ENCODE results near the gene ERCC2.

Gene ERCC2

DNA sequence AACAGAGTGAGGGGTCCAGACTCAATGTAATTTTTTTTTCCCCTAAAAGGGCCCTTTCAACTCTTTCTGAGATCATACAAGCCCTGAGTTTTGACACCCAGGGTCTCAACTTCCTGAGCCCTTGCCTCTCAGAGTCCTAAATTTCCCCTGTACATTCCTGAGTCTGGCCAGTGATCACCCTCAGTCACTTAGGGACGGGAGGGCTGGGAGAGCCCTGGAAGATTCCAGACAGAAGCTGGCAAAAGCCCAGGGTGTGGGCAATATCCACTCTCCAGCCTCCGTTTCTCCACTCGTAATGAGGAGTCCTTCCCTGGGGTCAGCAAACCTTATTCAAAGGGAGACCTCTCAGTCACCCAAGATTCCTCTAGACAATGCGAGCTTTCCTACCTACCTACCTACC lies 32.9 kb upstream of the ERCC2 start:
- H3K4me3 ChIP-seq (ENCODE audit: low read length) = no peak overlapping the region
- no peak for DNase-seq (ENCODE audit: low read depth, low spot score)

DNA sequence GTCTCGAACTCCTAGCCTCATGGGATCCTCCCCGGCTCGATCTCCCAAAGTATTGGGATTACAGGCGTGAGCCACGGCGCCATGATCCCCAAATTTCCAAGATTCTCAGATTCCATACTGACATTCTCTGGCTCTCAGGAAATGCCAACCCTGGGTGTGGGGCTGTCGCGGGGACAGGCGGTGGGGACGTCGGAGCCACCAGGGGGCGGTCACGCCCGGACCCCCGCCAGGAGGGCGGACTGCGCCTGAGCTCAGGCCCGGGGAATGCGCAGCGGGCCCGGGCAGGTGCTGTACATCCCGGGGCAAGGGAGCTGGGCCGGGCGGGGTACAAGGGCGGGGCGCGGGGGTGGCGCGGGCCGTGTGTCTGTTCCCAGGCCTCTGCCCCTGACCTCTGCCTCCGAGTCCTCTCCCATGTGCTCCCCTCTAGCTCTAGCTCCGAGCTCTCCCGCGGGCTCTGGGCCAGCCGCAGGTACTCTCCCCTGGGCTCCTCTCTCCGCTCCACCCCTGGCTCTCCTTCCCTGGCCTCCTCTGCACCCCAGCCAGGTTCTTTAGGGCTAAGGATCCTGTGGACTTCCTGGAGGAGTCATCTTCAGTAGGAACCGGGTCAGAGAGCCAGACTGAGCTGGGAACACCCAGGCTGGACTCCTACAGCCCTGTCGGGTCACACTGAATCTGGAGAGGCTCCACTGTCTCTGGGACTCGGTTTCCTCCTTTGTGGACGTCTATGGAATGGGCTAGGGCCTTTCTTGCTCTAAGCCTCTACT lies 32.1 kb upstream of the ERCC2 start:
- no peak for DNase-seq (ENCODE audit: low read depth, low spot score)
- no peak overlapping the region for H3K4me3 ChIP-seq (ENCODE audit: low read length)

DNA sequence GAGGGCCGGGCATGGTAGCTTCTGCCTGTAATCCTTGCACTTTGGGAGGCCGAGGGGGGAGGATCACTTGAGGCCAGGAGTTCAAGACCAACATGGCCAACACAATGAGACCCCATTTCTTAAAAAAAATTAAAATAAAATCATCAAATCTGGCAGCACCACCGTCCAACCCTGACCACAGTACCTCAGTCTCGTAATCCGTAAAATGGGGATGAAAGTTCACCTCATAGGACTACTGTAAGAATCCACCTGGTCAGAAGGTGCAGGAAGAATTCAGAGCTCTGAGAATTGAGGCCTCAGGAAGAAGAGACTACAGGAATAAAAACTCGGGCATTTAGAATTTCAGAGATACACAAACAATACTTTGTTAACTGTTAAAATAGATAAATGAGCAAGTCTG lies 31.4 kb upstream of the ERCC2 start:
- no peak overlapping the region for H3K4me3 ChIP-seq (ENCODE audit: low read length)

DNA sequence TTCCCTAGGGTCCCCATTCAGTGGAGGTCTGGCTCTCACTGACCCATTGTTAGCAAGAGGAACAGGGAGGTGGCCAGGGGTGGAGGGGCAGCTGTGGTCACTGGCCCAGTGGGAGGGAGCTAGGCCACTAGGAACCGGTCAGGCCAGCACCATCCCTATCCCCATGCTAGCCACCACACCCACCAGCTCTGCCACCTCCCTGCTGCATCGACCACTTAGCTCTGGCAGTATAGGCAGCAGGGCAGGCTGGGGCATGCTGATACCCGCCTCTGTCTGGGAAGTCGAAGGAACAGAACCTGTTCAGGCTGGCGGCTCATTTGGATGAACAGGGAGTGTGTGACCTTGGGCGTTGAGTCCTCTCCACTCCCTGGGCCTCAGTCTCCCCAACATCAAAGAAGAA lies 29.8 kb upstream of the ERCC2 start:
- no peak for DNase-seq (ENCODE audit: low read depth, low spot score)
- H3K4me3 ChIP-seq (ENCODE audit: low read length) = no peak overlapping the region

More for the DNA sequence above, 31.4 kb upstream of the ERCC2 start:
- DNase-seq (ENCODE audit: low read depth, low spot score) = no peak

DNA sequence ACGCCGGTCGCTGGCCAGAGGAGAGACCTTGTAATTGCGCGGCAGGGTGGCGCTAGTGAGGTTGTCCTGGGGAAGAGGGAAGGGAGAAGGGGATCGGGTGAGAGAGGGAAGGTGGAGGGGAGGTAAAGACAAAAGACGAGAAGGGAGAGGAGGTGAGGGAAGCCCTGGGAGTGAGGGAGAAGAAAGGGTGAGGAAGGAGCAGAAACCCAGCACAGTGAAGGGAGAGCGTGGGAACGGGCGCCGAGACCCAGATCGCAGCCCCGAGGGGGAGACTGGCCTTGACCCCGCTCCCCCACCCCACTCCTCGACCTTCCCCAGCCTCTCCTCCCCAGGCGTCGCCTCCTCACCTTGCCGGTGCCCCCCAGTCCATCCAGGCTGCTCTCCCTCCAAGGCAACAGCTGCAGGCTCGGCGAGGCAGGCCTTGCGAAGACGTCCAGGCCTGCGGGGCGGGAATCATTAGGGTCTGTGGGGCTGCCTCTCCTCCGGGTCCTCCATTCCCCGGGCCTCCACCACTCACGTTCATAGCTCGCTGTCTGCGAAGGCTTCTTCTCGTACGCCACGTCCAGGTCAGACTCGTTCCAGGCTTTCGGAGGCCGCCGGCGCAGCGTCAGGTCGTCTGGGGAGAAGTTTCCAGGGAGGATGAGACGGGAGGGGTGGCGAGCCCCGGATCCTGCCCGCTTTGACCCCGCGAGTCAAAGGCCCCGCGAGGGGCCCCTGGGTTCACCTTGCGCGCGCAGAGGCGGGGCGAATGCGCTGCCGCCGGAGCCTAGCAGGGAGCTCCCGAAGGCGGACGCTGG lies 25.6 kb upstream of the ERCC2 start:
- DNase-seq (ENCODE audit: low read depth, low spot score) = no peak
- H3K4me3 ChIP-seq (ENCODE audit: low read length) = no peak overlapping the region

DNA sequence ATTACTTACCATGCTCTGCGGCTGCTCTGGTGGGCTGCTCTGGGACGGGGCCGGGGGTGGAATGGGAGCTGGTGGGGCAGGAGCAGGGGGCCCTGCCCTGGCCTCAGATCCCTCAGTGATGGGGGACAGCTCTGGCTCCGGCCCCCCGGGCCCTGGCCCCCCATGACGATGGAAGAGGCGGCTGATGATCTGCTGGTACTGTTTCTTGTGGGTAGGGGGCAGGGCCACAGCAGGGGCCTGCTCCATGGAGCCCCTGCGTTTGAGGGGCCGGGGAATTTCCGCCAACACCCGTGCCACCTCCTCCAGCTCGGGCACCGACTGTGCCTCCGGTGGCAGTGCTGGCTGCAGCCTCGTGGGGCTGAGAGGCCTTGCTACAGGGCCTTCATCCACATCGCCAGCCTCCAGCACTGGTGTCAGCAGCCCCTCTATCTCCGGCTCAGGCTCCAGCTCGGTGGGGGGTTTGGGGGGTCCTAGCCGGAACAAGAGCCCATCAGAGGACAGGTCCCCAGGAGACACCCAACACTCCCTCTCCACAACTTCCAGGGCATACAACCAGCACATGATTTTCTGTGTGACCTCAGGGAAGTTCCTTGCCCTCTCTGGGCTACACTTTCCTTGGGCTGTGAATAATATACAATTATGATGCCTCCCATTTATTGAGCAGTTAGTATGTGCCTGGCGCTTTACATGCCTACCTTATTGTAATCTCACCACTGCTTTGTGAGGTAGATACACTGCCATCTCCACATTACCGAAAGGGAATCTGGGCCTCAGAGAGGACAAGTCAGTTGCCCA lies 21.7 kb upstream of the ERCC2 start:
- H3K4me3 ChIP-seq (ENCODE audit: low read length) = no peak overlapping the region
- no peak for DNase-seq (ENCODE audit: low read depth, low spot score)

DNA sequence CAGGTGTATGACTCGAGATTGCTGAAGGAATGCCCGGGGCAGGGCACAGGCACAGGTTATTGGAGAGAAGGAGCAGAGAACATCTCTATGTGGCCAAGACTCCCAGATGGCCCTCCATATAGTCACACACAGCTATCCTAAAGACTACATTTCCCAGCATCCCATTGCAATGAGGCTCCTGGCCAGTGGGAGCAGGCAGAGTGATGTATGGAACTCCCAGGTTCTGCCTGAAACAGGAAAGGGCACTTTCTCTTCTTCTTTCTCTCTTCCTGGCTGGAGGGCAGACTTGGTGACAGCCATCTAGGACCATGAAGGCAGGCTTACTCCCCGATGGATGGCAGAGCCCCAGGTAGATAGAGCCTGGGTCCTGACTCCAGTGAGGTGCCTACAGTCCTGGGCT lies 21.0 kb upstream of the ERCC2 start:
- H3K4me3 ChIP-seq (ENCODE audit: low read length) = no peak overlapping the region
- DNase-seq (ENCODE audit: low read depth, low spot score) = no peak

DNA sequence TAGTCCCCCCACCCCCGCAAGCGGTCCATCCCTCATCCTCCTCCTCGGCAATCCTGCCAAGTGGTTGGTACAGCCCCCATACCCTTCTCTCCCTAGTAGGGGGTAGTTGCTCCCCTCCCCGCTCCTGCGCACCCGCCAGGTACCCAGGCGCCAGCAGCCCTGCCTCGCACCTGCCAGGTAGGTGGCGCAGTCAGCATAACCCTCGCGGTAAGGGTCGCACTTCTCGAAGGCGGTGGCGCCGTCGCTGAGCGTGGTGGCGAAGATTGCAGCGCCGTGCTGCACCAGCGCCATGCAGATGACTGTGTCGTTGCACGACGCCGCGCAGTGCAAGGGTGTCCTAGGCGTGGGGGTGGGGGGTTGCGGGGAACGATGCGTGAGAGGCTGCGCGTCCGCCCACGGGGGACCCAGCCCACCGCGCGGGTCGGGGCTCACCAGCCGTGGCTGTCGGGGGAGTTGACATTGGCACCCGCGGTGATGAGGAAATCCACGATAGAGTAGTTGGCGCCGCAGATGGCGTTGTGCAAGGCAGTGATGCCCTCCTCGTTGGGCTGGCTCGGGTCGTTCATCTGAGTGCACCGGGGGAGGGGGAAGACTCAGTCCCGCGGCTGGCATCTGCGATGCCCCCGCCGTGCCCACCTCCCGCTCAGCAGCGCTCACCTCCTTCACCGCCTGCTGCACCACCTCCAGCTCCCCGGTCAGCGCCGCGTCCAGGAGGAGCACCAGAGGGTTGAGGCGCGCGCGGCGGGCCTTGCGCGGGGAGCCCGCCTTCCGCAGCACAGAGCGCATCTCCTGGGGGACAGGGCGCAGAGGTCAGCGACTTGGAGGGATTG lies 15.2 kb upstream of the ERCC2 start:
- H3K4me3 ChIP-seq (ENCODE audit: low read length) = no peak overlapping the region
- DNase-seq (ENCODE audit: low read depth, low spot score) = no peak

DNA sequence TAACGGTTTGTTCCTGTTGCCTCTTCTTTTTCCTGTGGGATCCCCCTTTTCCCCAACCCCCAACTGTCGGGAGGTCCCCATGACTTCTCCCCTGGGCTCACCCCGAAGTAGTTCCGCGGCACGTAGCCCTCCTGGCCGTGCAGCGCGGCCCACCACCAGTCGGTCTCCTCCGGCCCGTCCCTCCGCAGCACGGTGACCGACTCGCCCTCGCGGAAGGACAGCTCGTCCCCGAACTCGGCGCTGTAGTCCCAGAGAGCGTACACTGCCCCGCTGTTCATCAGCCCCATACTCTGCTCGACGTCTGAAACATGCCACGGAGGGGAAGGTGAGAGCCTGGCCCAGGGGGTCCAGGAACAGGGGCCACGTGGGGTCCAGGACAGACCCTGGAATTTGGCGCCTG lies 12.1 kb upstream of the ERCC2 start:
- no peak for DNase-seq (ENCODE audit: low read depth, low spot score)
- no peak overlapping the region for H3K4me3 ChIP-seq (ENCODE audit: low read length)

DNA sequence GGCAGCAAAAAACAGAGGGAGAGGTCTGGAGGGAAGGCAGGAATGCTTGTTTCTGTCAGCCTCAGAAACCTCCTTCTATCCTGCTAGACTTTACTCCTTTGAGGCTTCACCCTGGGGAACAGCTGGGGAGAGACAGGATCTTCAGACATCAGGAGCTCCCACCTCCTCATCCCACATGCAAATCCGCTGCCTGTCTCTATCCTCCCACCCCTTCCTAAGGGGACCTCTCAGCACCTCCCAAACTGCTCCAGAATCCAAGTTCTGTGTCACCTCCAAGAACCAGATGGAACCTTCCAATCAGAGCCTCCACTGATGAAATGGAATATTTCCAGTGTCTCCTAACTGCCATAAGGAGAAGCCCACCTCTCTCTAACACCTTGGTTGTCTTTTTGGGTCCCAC lies 9.7 kb upstream of the ERCC2 start:
- H3K4me3 ChIP-seq (ENCODE audit: low read length) = no peak overlapping the region
- DNase-seq (ENCODE audit: low read depth, low spot score) = no peak

DNA sequence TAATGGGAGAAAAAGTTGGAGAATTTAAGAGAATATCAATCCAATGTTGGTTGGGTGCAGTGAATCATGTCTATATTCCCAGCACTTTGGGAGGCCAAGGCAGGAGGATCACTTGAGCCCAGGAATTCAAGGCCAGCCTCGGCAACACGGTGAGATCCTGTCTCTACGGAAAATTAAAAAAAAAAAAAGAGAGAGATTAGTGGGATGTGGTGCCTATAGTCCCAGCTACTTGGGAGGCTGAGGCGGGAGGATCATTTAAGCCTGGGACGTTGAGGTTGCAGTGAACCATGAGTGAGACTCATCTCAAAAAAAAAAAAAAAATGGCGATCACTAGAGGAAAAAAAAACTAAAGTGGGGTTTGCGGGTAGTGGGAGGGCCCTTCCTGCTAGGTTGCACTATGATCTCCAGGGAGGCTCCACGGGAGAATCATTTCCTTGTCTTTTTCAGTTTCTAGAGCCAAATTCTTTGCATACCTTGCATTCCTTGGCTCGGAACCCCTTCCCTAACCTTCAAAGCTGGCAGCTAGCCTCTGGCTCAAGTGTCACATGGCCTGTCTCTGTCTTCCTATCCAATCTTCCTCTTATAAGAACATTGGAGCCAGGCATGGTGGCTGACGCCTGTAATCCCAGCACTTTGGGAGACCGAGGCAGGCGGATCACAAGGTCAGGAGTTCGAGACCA lies 5.8 kb upstream of the ERCC2 start:
- DNase-seq (ENCODE audit: low read depth, low spot score) = no peak

DNA sequence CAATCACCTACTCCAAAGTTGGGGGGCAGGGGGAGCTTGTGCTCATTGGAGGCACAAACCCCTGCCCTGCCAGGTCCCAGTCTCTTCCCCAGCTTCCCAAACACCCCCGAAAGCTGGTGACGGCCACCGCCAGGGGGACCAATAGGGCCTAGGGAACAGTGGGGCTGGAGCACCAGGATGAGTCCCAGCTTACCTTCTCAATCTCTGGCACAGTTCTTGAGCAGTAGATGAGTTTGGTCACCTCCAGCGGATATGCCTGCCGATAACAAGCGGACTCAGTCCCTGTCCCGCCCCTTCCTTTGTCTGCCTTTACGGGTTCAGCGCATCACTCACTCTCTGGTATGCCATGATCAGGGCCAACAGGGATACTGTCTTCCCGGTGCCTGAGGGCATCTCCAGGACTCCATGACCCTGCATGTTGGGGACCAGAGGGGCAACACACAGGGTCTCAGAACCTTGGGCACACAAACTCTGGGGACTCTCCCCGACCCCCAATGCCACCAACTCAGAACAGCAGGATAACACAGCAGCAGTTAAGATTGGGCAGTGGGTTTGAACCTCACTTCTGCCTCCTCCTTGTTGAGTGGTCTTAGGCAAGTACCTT lies 1.5 kb downstream of the ERCC2 start:
- no peak overlapping the region for H3K4me3 ChIP-seq (ENCODE audit: low read length)
- no peak for DNase-seq (ENCODE audit: low read depth, low spot score)

More for the DNA sequence above, 5.8 kb upstream of the ERCC2 start:
- no peak overlapping the region for H3K4me3 ChIP-seq (ENCODE audit: low read length)

DNA sequence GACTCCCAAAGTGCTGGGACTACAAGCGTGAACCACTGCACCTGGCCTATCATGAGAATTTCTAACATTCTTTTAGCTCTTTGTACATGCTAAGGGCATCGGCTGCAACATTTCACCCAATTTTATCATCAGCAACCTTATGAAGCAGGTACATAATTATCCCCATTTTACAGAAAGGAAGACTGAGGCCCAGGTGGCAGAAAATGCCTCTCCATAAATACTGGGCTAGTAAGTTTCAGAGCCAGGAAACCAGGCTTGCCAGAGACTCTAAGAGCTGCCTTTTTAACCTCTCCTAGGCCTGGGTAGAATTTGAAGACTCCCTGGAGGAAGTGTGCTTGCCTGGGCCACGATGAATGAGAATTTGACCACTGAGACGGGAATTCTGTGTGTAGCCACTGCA lies 2.2 kb downstream of the ERCC2 start:
- H3K4me3 ChIP-seq (ENCODE audit: low read length) = no peak overlapping the region
- DNase-seq (ENCODE audit: low read depth, low spot score) = no peak

DNA sequence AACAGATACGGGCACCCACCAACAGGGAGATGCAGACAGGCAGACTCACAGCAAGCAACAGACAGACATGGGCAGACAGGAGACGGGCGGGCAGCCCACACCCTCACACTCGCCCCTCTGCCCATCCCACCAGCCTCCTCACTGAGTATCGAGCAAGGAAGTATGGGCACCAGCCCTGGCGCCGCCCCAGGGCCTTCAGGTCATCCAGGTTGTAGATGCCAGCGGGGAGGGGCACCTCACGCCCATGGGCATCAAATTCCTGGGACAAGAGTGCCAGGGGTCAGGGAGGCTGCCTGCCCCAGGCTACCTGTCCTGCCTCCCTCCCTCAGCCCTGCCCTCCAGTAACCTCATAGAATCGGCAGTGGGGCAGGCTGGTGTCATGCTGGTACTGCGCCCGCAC lies 5.7 kb downstream of the ERCC2 start:
- DNase-seq (ENCODE audit: low read depth, low spot score) = no peak
- H3K4me3 ChIP-seq (ENCODE audit: low read length) = no peak overlapping the region

DNA sequence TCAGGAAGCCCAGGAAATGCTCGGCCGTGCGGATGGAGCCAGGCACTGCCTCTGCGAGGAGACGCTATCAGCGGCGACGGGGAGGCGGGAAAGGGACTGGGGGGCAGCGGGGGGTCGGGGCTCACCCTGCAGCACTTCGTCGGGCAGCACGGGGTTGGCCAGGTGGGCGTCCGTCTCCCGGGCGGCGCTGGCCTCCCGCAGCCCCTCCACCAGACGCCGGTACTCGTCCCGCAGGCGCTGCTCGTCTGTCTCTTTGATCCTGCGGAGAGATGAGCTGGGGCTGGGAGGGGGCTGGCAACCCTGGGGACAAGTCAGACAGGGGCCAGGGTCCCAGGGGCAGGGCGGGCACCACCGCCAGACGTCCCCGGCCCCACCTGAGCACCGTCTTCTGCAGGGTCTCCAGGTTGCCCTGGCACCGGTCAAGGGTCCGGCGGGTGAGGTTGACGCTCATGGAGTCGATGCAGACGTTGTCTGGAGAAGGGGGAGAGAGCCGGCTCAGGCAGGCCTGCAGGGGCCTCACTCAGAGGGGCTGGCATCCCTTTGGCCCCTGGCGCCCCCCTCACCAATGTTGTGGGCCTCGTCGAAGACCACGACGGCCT lies 6.4 kb downstream of the ERCC2 start:
- no peak overlapping the region for H3K4me3 ChIP-seq (ENCODE audit: low read length)
- no peak for DNase-seq (ENCODE audit: low read depth, low spot score)

DNA sequence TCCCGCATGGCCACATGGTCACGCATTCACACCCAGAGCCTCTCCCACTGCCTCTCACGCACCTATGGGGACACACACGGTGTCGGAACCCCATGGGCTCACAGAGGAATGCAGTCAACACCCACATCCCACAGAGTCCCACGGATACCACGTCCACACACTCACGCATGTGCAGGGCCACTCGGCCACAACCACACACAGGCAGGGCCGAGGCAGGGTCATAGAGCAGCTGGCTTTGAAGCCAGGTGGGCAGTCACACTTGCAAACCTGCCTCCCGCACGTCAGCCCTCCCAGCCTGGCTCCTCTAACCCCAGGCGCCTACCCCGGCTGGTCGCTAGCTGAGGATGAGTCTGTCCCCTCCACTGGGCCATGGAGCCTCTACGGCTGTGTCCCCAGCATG lies 8.1 kb downstream of the ERCC2 start:
- DNase-seq (ENCODE audit: low read depth, low spot score) = no peak

DNA sequence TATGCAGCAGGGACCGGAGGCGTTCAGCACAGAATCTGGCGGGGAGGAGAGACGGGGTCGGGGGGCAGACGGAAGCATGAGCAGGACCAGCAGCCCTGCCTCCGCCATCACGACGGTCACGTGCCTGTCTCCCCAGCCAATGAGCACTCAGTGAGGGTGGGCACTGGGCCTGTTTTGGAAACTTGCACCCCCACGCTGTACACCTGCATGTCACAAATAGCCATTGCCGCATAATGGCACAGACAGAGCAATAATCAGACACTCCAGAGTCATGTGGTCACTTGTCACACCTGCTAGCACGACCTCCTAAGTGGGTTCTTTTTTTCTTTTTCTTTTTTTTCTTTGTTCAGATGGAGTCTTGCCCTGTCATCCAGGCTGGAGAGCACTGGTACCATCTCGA lies 8.8 kb downstream of the ERCC2 start:
- H3K4me3 ChIP-seq (ENCODE audit: low read length) = no peak overlapping the region
- DNase-seq (ENCODE audit: low read depth, low spot score) = no peak

More for the DNA sequence above, 8.1 kb downstream of the ERCC2 start:
- H3K4me3 ChIP-seq (ENCODE audit: low read length) = no peak overlapping the region

Measured in Jurkat, Clone E6-1 (cell line).